HCT116 (cell line): ENCODE results near the gene TIAM1. TPM values are rescaled to one million over a fixed set of nuclear protein-coding genes. Genes with fewer than 3 reads are reported as not detected.

Experiments
- ATAC-seq: fragments of 200-7000 bp; cut with Tn5 transposase; 2 replicates; pipeline ENCODE4 v1.9.1; 2020; ENCODE audit warnings: mild to moderate bottlenecking, moderate library complexity
- BruUV-seq: library from RNA; stranded (reverse); fragments of 400-500 nt; replicated peaks from 2 replicates; lab custom pipeline; 2021; lab: Mats Ljungman, UMichigan
- CTCF ChIA-PET: fragments of 300-600 bp; sonication (Branson Sonifier 250); formaldehyde crosslinking; loops from one replicate; lab custom pipeline; 2021; ENCODE audit warnings: antibody characterized with exemption; lab: Charles Lee
- POLR2A ChIA-PET: fragments of 300-600, 350-600 bp; sonication (Branson Sonifier 250); formaldehyde crosslinking; loops from one replicate; lab custom pipeline; 2021; ENCODE audit warnings: antibody characterized with exemption; lab: Charles Lee
- RAD21 ChIA-PET, 2 experiments: fragments of 300-600 bp; sonication (Branson Sonifier 250); formaldehyde crosslinking; loops; one replicate each; lab custom pipeline; 2023; ENCODE audit warnings: low total read pairs in 2 of 2; ENCODE audit not compliant: uncharacterized antibody in 2 of 2, unreplicated experiment in 2 of 2, low non-redundant PET in 1 of 2; lab: Charles Lee
- DNase-seq: peaks from one replicate; pipeline ENCODE4 v3.0.0-alpha.2; 2010; ENCODE audit warnings: low read depth, low spot score
- H2AFZ ChIP-seq: fragments of 200-600 bp; shearing (Covaris generic), sonication (generic); 2 replicates; pipeline ENCODE4 v1.6.1; 2017; ENCODE audit warnings: low read depth, mixed run types, mixed read lengths, antibody characterized with exemption, low read length; ENCODE audit not compliant: poor library complexity, severe bottlenecking
- H3K27ac ChIP-seq: 2 replicates; pipeline ENCODE4 v1.5.1; 2012; ENCODE audit warnings: low read depth, low read length
- H3K27me3 ChIP-seq: fragments of 200-600 bp; sonication (generic); 2 replicates; pipeline ENCODE4 v1.6.1; 2016; ENCODE audit warnings: mixed run types, low read length, mixed read lengths; ENCODE audit not compliant: insufficient read depth
- H3K36me3 ChIP-seq, 2 experiments: fragments of 200-500 bp in 1 of 2; fragments of 200-600 bp in 1 of 2; sonication (Bioruptor generic) in 1 of 2; sonication (generic) in 1 of 2; 2 replicates each; pipeline versions ENCODE4 v1.5.1 to v1.6.1; 2014 to 2016; ENCODE audit warnings: low read length in 2 of 2, inconsistent platforms in 1 of 2, mixed read lengths in 1 of 2, mixed run types in 1 of 2; ENCODE audit not compliant: insufficient read depth in 2 of 2, control insufficient read depth in 1 of 2
- H3K4me1 ChIP-seq, 2 experiments: fragments of 200-600 bp in 1 of 2; sonication (generic) in 1 of 2; 2 replicates each; pipeline versions ENCODE4 v1.5.1 to v1.6.1; 2012 to 2017; ENCODE audit warnings: low read length in 2 of 2, inconsistent platforms in 1 of 2, mild to moderate bottlenecking in 1 of 2, mixed read lengths in 1 of 2, mixed run types in 1 of 2, moderate library complexity in 1 of 2; ENCODE audit not compliant: insufficient read depth in 2 of 2, control insufficient read depth in 1 of 2
- H3K4me2 ChIP-seq: fragments of 200-600 bp; sonication (generic); 2 replicates; pipeline ENCODE4 v1.6.1; 2017; ENCODE audit warnings: mixed run types, low read length, mixed read lengths
- H3K4me3 ChIP-seq, 2 experiments: fragments of 200-600 bp in 1 of 2; sonication (generic) in 1 of 2; replicated peaks in 1 of 2; 2 replicates each; pipeline ENCODE4 v1.5.1; 2011 to 2016; ENCODE audit warnings: low read length in 2 of 2, control low read depth in 1 of 2, low read depth in 1 of 2, mild to moderate bottlenecking in 1 of 2, mixed read lengths in 1 of 2, mixed run types in 1 of 2
- H3K79me2 ChIP-seq: fragments of 200-600 bp; sonication (generic); 2 replicates; pipeline ENCODE4 v1.6.1; 2017; ENCODE audit warnings: mild to moderate bottlenecking, mixed run types, low read length, moderate library complexity, mixed read lengths; ENCODE audit not compliant: insufficient read depth
- H3K9ac ChIP-seq: fragments of 200-600 bp; sonication (generic); 2 replicates; pipeline ENCODE4 v1.6.1; 2016; ENCODE audit warnings: low read length, mixed read lengths
- H3K9me2 ChIP-seq: fragments of 200-600 bp; sonication (generic), shearing (Covaris generic); 2 replicates; pipeline ENCODE4 v1.6.1; 2017; ENCODE audit warnings: mixed run types, mild to moderate bottlenecking, moderate library complexity; ENCODE audit not compliant: insufficient read depth
- H3K9me3 ChIP-seq, 2 experiments: fragments of 200-500 bp in 1 of 2; fragments of 200-600 bp in 1 of 2; sonication (Bioruptor generic) in 1 of 2; sonication (generic) in 1 of 2; 2 replicates each; pipeline ENCODE4 v1.6.1; 2014 to 2017; ENCODE audit warnings: low read length in 2 of 2, mixed read lengths in 2 of 2, inconsistent platforms in 1 of 2, low read depth in 1 of 2, mild to moderate bottlenecking in 1 of 2, mixed run types in 1 of 2, moderate library complexity in 1 of 2; ENCODE audit not compliant: control insufficient read depth in 1 of 2, insufficient read depth in 1 of 2
- H4K20me1 ChIP-seq: fragments of 200-600 bp; sonication (generic), shearing (Covaris generic); 2 replicates; pipeline ENCODE4 v1.6.1; 2017; ENCODE audit warnings: mixed run types, mild to moderate bottlenecking, moderate library complexity; ENCODE audit not compliant: insufficient read depth
- ATF3 ChIP-seq: IDR thresholded peaks from 2 replicates; pipeline ENCODE4 v1.6.1; 2012
- CBX3 ChIP-seq: IDR thresholded peaks from 2 replicates; pipeline ENCODE4 v1.6.1; 2012; ENCODE audit warnings: low read depth
- CEBPB ChIP-seq: IDR thresholded peaks from 2 replicates; pipeline ENCODE4 v1.6.1; 2012; ENCODE audit warnings: low read depth
- EGR1 ChIP-seq: IDR thresholded peaks from 2 replicates; pipeline ENCODE4 v1.6.1; 2012; ENCODE audit warnings: low read depth
- ELF1 ChIP-seq: IDR thresholded peaks from 2 replicates; pipeline ENCODE4 v1.6.1; 2012; ENCODE audit warnings: low read depth, borderline replicate concordance
- EZH2 ChIP-seq: fragments of 200-600 bp; sonication (generic); IDR thresholded peaks from 2 replicates; pipeline ENCODE4 v1.6.1; 2017; ENCODE audit warnings: antibody characterized with exemption, mixed run types
- EZH2phosphoT487 ChIP-seq: fragments of 200-600 bp; IDR thresholded peaks from 2 replicates; pipeline ENCODE4 v1.6.1; 2018; ENCODE audit warnings: antibody characterized with exemption, borderline replicate concordance
- JUND ChIP-seq: IDR thresholded peaks from 2 replicates; pipeline ENCODE4 v1.6.1; 2012
- MAX ChIP-seq: IDR thresholded peaks from 2 replicates; pipeline ENCODE4 v1.6.1; 2012
- POLR2AphosphoS5 ChIP-seq: IDR thresholded peaks from 2 replicates; pipeline ENCODE4 v1.6.1; 2011; ENCODE audit warnings: mild to moderate bottlenecking, low read depth, low read length, moderate library complexity
- RAD21 ChIP-seq: IDR thresholded peaks from 2 replicates; pipeline ENCODE4 v1.6.1; 2012; ENCODE audit warnings: low read depth, mild to moderate bottlenecking
- REST ChIP-seq: IDR thresholded peaks from 2 replicates; pipeline ENCODE4 v1.6.1; 2012; ENCODE audit warnings: low read depth
- SIN3A ChIP-seq: IDR thresholded peaks from 2 replicates; pipeline ENCODE4 v1.6.1; 2012; ENCODE audit warnings: low read depth
- SP1 ChIP-seq: IDR thresholded peaks from 2 replicates; pipeline ENCODE4 v1.6.1; 2012; ENCODE audit warnings: low read depth
- SRF ChIP-seq: IDR thresholded peaks from 2 replicates; pipeline ENCODE4 v1.6.1; 2012; ENCODE audit warnings: low read depth
- TCF7L2 ChIP-seq: IDR thresholded peaks from 2 replicates; pipeline ENCODE4 v1.7.0; 2011; ENCODE audit warnings: borderline replicate concordance, inconsistent platforms; ENCODE audit not compliant: insufficient read depth, insufficient read length; ENCODE audit errors: extremely low read depth
- ZFX ChIP-seq: fragments of 450-650 bp; IDR thresholded peaks from 2 replicates; pipeline ENCODE4 v1.6.1; 2017
- ZNF274 ChIP-seq: fragments of 200-500 bp; sonication (Bioruptor generic); IDR thresholded peaks from 2 replicates; pipeline ENCODE4 v1.6.1; 2014; ENCODE audit warnings: mild to moderate bottlenecking, low read depth, low read length, inconsistent platforms
- intact Hi-C: fragments of 100-400 bp; cut with micrococcal nuclease; formaldehyde crosslinking; loops from 2 replicates; pipeline ENCODE4 v1.10.0; 2022
- total RNA-seq: library from RNA; stranded (reverse); gene quantifications from one replicate; pipeline ENCODE4 v1.2.1, GENCODE V29; 2021; ENCODE audit not compliant: unreplicated experiment

TIAM1 gene
- total RNA-seq, 1 experiment from 2014 or later: 47.8 TPM

- Histone ChIP-seq H3K9me3 (no peaks in the 10 kb centered on the region), H3K4me3 (no peak overlapping the region), H3K79me2 (no peaks in the 10 kb centered on the region), H3K9me2 (no peaks in the 10 kb centered on the region), H2AFZ (no peak overlapping the region), H3K9ac (no peak overlapping the region), H3K4me2 (no peak overlapping the region), H4K20me1 (no peaks in the 10 kb centered on the region), H3K36me3 (no peaks in the 10 kb centered on the region; a peak in 1 of 4 replicates), H3K27me3 (no peaks in the 10 kb centered on the region), H3K27ac (no peak overlapping the region), H3K4me1 (no peaks in the 10 kb centered on the region)
- DNase-seq (no peak), ATAC-seq (no peak)
- ChIA-PET RAD21 (no interaction called here), POLR2A (no interaction called here), CTCF (no interaction called here)
- BruUV-seq: no TSS peak
- intact Hi-C loops: no loop called here
- TF ChIP-seq SIN3A (no peak), EGR1 (no peak), TCF7L2 (no peak), EZH2 (no peak), RAD21 (no peak), ATF3 (no peak)
These were observed 187.4 kb downstream of the TIAM1 start for GRCh38 chr21:31156662-31157061.

GRCh38 chr21:31156169-31156568 lies 187.9 kb downstream of the TIAM1 start:
- intact Hi-C loops: no loop called here
- no peaks in the 10 kb centered on the region for H3K9me2 ChIP-seq
- TF ChIP-seq CBX3 (no peak), JUND (no peak), ELF1 (no peak), CEBPB (no peak), EZH2phosphoT487 (no peak), ZNF274 (no peak), EZH2 (no peak), SRF (no peak), SP1 (no peak), MAX (no peak), ZFX (no peak), REST (no peak), POLR2AphosphoS5 (no peak)
- TF ChIP-seq, all 23 proteins: peak for 0
- H3K27ac ChIP-seq: no peak overlapping the region
- no peaks in the 10 kb centered on the region for H3K27me3 ChIP-seq
- ATAC-seq: no peak
- CTCF ChIA-PET: no interaction called here
- no peaks in the 10 kb centered on the region for H3K4me1 ChIP-seq
- no peaks in the 10 kb centered on the region for H4K20me1 ChIP-seq
- POLR2A ChIA-PET: no interaction called here
- H3K9me3 ChIP-seq: no peaks in the 10 kb centered on the region
- H3K79me2 ChIP-seq: no peaks in the 10 kb centered on the region
- no peak overlapping the region for H3K4me3 ChIP-seq
- no peaks in the 10 kb centered on the region; a peak in 1 of 4 replicates for H3K36me3 ChIP-seq
- H2AFZ ChIP-seq: no peak overlapping the region
- H3K4me2 ChIP-seq: no peak overlapping the region
- no peak for DNase-seq
- RAD21 ChIA-PET: no interaction called here
- no TSS peak for BruUV-seq
- H3K9ac ChIP-seq: no peak overlapping the region
